ENCODE measurements around the gene HOXA2.

The HOXA2 gene

GRCh38 chr7:27122077-27122910, 19.8 kb upstream of the HOXA2 start:
- H3K27ac ChIP-seq, result no peak overlapping the region
- POLR2A ChIA-PET (ENCODE audit: low non-redundant PET), result no interaction called here
- no peak for DNase-seq (ENCODE audit: low spot score)
- TF ChIP-seq, protein P1, sequence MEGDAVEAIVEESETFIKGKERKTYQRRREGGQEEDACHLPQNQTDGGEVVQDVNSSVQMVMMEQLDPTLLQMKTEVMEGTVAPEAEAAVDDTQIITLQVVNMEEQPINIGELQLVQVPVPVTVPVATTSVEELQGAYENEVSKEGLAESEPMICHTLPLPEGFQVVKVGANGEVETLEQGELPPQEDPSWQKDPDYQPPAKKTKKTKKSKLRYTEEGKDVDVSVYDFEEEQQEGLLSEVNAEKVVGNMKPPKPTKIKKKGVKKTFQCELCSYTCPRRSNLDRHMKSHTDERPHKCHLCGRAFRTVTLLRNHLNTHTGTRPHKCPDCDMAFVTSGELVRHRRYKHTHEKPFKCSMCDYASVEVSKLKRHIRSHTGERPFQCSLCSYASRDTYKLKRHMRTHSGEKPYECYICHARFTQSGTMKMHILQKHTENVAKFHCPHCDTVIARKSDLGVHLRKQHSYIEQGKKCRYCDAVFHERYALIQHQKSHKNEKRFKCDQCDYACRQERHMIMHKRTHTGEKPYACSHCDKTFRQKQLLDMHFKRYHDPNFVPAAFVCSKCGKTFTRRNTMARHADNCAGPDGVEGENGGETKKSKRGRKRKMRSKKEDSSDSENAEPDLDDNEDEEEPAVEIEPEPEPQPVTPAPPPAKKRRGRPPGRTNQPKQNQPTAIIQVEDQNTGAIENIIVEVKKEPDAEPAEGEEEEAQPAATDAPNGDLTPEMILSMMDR (conservative IDR thresholded peaks at IDR 0.05; ENCODE audit: low read depth), result no peak
- CTCF ChIA-PET, result interaction anchor here (0.7 kb wide), 1 partner anchor 197 kb away, joined by 3 read pairs; no protein-coding TSS in a partner anchor

DNA sequence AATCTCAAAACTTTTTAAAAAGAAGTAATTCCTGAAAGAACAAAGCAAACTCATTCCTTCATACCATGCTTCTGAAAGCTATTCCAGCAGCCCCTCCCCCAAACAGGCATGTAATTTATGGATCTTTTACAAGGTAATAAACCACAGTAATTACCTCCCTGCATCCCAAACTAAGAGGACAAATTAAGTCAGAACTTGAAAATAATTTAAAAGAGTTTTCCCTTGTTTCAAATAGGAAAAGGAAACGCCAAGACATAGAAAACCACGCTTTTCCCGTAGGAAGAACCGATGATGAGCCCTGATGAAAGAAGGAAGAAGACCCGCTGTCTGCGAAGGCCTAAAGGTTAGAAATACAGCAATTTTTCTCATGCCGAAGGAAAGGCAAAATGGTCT, 19.2 kb upstream of the HOXA2 start:
- CTCF ChIA-PET, result no interaction called here

DNA sequence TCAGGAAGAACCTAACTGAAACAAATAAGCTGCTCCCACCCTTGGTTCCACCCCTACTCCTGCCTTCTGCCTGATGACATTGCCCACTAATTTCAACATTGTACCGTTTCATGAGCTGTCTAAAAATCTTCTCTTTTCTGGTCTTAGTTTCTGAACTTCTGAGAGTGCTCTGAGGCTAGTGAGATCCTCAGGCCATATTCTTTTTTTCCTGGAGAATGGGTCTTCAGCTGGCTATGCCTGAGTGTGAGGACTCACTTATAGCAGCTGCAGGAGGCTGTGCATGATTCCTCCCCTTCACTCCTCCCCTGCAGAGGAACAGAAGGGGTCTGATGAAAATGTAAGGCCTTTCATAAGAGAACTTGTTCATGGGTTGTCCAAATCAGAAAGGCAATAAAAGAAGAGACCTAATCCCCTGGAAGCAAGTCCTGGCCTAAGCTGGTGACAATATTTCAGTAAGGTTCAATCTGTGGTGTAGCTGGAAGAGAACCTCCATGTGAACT, 17.0 kb upstream of the HOXA2 start:
- TF ChIP-seq, protein P1 (conservative IDR thresholded peaks at IDR 0.05; ENCODE audit: low read depth), result no peak
- ChIA-PET POLR2A (ENCODE audit: low non-redundant PET) (no interaction called here), CTCF (interaction anchor here (0.6 kb wide), 1 partner anchor 270 kb away, joined by 3 read pairs; no protein-coding TSS in a partner anchor)

More for the DNA sequence above, 19.2 kb upstream of the HOXA2 start:
- POLR2A ChIA-PET (ENCODE audit: low non-redundant PET), result no interaction called here
- TF ChIP-seq, protein P1 (conservative IDR thresholded peaks at IDR 0.05; ENCODE audit: low read depth), result no peak
- no peak overlapping the region for H3K27ac ChIP-seq
- no peak for DNase-seq (ENCODE audit: low spot score)

GRCh38 chr7:27118580-27118979, 16.1 kb upstream of the HOXA2 start:
- TF ChIP-seq, protein P1 (conservative IDR thresholded peaks at IDR 0.05; ENCODE audit: low read depth), result no peak
- H3K27ac ChIP-seq, result no peak overlapping the region
- DNase-seq (ENCODE audit: low spot score), result no peak
- POLR2A ChIA-PET (ENCODE audit: low non-redundant PET), result no interaction called here
- CTCF ChIA-PET, result interaction anchor here (0.9 kb wide), 1 partner anchor 19 kb away, joined by 4 read pairs; no protein-coding TSS in a partner anchor

More for the DNA sequence above, 17.0 kb upstream of the HOXA2 start:
- H3K27ac ChIP-seq, result no peak overlapping the region
- DNase-seq (ENCODE audit: low spot score), result no peak

DNA sequence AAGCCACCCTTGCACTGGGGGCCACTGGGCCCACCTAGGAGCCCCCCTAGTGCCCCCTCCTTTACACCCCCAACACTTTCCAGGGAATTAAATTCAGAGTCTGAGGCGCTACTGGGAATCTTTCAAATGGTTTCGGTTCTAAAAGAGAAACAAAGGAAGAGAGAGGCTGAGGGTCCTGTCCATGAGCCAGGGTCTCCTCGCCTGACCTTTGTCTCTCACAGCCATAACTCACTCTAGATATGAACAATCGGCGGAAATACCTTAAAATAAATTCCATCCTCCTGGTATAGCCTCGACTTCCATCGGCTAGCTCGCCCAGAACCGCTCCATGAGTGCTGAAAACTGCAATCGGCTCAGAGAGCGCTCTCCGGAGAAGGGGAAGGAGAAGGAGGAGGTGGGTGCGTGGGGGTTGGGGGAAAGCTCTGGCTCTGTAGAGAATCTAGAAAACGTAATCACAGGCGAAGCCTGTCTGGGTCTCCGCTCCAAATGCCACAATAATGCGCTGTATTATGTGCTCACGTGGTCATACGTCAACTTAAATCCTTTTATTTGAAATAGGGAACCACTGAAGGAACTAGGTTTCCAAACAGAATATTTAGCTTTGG, 15.5 kb upstream of the HOXA2 start:
- ChIA-PET CTCF (interaction anchor here (0.6 to 0.9 kb wide), 2 partner anchors 20 to 66 kb away, joined by 3 to 4 read pairs; no protein-coding TSS in a partner anchor), POLR2A (ENCODE audit: low non-redundant PET) (no interaction called here)
- DNase-seq (ENCODE audit: low spot score), result no peak
- H3K27ac ChIP-seq, result no peak overlapping the region
- TF ChIP-seq, protein P1 (conservative IDR thresholded peaks at IDR 0.05; ENCODE audit: low read depth), result no peak
